ENCODE data around the gene FBXL14.
"Not testable (repeated sequence)": the region's sequence is repeated elsewhere in the genome, so short reads cannot be mapped to it uniquely, and the experiment has no call there.

DNA sequence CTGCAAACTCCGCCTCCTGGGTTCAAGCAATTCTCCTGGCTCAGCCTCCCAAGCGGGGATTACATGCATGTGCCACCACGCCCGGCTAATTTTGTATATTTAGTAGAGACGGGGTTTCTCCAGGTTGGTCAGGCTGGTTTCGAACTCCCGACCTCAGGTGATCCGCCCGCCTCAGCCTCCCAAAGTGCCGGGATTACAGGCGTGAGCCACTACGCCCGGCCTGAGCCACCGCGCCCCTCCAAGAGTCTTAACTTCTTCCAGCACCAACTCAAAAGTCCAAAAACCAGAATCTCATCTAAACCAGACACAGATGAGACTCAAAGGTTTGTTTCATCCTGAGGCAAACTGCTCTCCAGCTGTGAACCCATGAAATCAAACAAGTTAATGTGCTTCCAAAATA is 36.3 kb downstream of the FBXL14 start:
- TF ChIP-seq, protein P1, sequence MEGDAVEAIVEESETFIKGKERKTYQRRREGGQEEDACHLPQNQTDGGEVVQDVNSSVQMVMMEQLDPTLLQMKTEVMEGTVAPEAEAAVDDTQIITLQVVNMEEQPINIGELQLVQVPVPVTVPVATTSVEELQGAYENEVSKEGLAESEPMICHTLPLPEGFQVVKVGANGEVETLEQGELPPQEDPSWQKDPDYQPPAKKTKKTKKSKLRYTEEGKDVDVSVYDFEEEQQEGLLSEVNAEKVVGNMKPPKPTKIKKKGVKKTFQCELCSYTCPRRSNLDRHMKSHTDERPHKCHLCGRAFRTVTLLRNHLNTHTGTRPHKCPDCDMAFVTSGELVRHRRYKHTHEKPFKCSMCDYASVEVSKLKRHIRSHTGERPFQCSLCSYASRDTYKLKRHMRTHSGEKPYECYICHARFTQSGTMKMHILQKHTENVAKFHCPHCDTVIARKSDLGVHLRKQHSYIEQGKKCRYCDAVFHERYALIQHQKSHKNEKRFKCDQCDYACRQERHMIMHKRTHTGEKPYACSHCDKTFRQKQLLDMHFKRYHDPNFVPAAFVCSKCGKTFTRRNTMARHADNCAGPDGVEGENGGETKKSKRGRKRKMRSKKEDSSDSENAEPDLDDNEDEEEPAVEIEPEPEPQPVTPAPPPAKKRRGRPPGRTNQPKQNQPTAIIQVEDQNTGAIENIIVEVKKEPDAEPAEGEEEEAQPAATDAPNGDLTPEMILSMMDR (IDR thresholded peaks at IDR 0.05) = not testable (repeated sequence)
- TF ChIP-seq POLR2A, POLR2AphosphoS5, EP300 (IDR thresholded peaks at IDR 0.05): not testable (repeated sequence)
